OCI-LY7 (cell line): ENCODE results near the gene CCDC121.

ENCODE experiments used
- EZH2phosphoT487 ChIP-seq: fragments of 200-600 bp; sonication (generic); IDR thresholded peaks from 2 replicates; pipeline ENCODE4 v1.6.1; 2018; ENCODE audit warnings: low read depth, borderline replicate concordance, mild to moderate bottlenecking, mixed run types, antibody characterized with exemption, low read length, moderate library complexity, mixed read lengths
- TF ChIP-seq, protein P1 (sequence below): fragments of 200-600 bp; sonication (generic); conservative IDR thresholded peaks from 2 replicates; pipeline ENCODE4 v1.5.1; 2014; ENCODE audit warnings: mild to moderate bottlenecking, antibody characterized with exemption, low read length, moderate library complexity, mixed read lengths

DNA sequence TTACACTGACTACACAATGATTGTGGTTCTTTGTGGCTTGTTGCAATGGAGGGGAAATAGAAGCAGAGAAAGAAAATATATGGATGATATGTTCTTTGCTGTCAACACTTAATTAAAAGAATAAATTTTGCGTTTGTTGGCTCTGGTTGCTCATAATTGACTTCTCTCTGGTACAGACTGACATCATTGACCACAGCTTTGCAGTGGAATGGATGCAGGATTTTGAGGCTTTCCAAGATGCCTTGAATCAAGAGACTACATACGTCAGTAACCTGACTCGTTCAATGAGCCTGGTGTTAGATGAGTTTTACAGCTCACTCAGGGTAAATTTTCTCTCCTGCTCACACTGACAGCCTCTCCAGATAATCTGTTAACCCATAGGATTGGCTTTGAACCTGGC is 9.9 kb upstream of the CCDC121 start:
- TF ChIP-seq, protein P1, sequence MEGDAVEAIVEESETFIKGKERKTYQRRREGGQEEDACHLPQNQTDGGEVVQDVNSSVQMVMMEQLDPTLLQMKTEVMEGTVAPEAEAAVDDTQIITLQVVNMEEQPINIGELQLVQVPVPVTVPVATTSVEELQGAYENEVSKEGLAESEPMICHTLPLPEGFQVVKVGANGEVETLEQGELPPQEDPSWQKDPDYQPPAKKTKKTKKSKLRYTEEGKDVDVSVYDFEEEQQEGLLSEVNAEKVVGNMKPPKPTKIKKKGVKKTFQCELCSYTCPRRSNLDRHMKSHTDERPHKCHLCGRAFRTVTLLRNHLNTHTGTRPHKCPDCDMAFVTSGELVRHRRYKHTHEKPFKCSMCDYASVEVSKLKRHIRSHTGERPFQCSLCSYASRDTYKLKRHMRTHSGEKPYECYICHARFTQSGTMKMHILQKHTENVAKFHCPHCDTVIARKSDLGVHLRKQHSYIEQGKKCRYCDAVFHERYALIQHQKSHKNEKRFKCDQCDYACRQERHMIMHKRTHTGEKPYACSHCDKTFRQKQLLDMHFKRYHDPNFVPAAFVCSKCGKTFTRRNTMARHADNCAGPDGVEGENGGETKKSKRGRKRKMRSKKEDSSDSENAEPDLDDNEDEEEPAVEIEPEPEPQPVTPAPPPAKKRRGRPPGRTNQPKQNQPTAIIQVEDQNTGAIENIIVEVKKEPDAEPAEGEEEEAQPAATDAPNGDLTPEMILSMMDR = no peak
- no peak for TF ChIP-seq EZH2phosphoT487
